ENCODE results near the gene ROGDI.

DNA sequence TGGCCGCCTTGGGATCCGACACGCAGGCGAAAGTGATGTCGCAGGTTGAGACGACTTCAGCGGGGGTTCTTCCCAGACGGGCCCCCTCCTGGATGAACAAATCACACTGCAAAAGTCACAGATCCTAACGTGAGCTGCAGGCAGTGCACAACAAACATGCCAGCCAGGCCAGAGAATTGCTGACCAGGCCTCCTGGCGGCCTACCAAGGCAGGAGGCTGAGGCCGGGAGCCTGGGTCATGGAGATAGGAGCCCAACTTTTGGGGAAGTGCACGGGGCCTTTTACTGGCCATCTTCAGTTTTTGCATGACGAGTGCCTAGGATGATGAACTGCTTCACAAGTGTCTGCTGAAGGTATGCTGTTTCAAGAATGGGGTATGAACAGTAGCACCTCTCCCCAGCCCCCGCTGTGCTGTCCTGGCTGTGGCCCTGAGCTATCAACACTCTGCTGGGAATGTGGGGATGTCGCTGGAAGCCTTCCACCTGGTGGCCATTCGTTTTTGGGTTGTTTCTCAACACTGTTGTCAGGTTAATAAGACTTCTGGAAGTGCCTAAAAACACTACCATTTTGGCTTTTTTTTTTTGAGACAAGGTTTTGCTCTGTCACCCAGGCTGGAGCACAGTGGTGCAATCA, 12.2 kb upstream of the ROGDI start:
- TF ChIP-seq, protein P1, sequence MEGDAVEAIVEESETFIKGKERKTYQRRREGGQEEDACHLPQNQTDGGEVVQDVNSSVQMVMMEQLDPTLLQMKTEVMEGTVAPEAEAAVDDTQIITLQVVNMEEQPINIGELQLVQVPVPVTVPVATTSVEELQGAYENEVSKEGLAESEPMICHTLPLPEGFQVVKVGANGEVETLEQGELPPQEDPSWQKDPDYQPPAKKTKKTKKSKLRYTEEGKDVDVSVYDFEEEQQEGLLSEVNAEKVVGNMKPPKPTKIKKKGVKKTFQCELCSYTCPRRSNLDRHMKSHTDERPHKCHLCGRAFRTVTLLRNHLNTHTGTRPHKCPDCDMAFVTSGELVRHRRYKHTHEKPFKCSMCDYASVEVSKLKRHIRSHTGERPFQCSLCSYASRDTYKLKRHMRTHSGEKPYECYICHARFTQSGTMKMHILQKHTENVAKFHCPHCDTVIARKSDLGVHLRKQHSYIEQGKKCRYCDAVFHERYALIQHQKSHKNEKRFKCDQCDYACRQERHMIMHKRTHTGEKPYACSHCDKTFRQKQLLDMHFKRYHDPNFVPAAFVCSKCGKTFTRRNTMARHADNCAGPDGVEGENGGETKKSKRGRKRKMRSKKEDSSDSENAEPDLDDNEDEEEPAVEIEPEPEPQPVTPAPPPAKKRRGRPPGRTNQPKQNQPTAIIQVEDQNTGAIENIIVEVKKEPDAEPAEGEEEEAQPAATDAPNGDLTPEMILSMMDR (IDR thresholded peaks at IDR 0.05; ENCODE audit: low read depth, low read length), result peak; percentile 0
- TF ChIP-seq MAX (IDR thresholded peaks at IDR 0.05; ENCODE audit: low read depth, low read length) (no peak), MYC (IDR thresholded peaks at IDR 0.05; ENCODE audit: low read depth, low read length) (no peak)
